ENCODE data around the gene ANXA2. TPM values are rescaled to one million over a fixed set of nuclear protein-coding genes. Genes with fewer than 3 reads are reported as not detected.

Gene ANXA2
- total RNA-seq, 1 donor from 2014 or later, result 2,658 TPM

DNA sequence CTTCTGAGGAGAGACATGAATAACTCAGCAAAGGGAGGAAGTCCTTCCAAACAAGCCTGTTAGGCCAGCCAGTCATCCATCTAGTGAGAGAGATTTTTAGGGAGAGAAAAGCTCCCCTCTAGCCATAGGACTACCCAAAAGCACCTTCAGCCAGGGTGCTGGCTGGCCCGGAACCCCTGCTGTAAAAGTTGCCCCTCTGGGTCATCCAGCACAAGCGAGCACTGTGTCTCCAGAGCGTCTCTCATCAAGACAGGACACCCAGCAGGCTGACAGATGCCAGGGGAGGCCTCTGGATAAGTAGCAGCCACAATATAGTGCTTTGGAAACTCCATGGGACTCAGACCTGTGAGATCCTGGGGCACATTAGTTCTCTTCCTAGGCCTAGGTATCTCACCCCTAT is 24.5 kb downstream of the ANXA2 start:
- no peak overlapping the region for H3K4me3 ChIP-seq (ENCODE audit: low read depth, low read length)
- H3K27me3 ChIP-seq (ENCODE audit: control insufficient read depth, insufficient read depth, low read length), result no peaks in the 10 kb centered on the region
- TF ChIP-seq, protein P1, sequence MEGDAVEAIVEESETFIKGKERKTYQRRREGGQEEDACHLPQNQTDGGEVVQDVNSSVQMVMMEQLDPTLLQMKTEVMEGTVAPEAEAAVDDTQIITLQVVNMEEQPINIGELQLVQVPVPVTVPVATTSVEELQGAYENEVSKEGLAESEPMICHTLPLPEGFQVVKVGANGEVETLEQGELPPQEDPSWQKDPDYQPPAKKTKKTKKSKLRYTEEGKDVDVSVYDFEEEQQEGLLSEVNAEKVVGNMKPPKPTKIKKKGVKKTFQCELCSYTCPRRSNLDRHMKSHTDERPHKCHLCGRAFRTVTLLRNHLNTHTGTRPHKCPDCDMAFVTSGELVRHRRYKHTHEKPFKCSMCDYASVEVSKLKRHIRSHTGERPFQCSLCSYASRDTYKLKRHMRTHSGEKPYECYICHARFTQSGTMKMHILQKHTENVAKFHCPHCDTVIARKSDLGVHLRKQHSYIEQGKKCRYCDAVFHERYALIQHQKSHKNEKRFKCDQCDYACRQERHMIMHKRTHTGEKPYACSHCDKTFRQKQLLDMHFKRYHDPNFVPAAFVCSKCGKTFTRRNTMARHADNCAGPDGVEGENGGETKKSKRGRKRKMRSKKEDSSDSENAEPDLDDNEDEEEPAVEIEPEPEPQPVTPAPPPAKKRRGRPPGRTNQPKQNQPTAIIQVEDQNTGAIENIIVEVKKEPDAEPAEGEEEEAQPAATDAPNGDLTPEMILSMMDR (IDR thresholded peaks at IDR 0.05; ENCODE audit: insufficient read depth, low read length, poor library complexity, severe bottlenecking), result no peak
- DNase-seq (ENCODE audit: low read depth), result no peak
- H3K36me3 ChIP-seq (ENCODE audit: control insufficient read depth, insufficient read depth, low read length), result peaks cover 13% of the 10 kb centered on the region

DNA sequence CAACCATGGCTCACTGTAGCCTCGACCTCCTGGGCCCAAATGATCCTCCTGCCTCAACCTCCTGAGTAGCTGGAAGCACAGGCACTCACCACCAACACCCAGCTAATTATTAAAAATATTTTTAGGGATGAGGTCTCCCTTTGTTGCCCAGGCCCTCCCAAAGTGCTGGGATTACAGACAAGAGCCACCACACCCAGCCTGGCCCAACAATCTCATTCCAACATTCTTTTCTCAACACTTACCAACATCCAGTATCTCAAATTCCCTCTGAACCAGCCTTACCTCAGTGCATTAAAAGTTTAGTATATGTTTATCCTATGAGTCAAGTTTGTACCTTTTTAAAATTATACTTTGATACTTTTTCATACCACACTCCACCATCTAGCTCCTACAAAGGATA is 25.0 kb downstream of the ANXA2 start:
- Histone ChIP-seq H3K27me3 (ENCODE audit: control insufficient read depth, insufficient read depth, low read length) (no peaks in the 10 kb centered on the region), H3K4me3 (ENCODE audit: low read depth, low read length) (no peak overlapping the region), H3K36me3 (ENCODE audit: control insufficient read depth, insufficient read depth, low read length) (peaks cover 12% of the 10 kb centered on the region)
- no peak for DNase-seq (ENCODE audit: low read depth)
- TF ChIP-seq, protein P1 (IDR thresholded peaks at IDR 0.05; ENCODE audit: insufficient read depth, low read length, poor library complexity, severe bottlenecking), result no peak

DNA sequence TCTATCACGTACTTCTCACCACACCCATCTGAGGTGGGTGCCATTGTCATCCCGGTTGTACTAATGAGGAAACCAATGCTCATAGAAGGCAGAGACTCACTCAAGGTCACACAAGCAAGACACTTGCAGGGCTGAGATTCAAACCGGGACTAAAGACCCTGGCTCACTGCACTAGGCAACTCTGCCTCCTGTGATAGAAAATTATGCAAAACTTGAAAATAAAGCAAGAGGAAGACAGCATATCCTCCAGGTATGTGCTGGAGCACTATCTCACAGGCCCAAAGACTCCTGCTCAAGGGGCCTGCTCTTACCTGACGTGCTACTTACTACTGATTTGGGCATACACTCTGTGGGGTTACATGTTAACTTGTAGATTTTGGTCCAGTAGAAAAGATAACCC is 25.6 kb downstream of the ANXA2 start:
- DNase-seq (ENCODE audit: low read depth), result no peak
- H3K4me3 ChIP-seq (ENCODE audit: low read depth, low read length), result no peak overlapping the region
- TF ChIP-seq, protein P1 (IDR thresholded peaks at IDR 0.05; ENCODE audit: insufficient read depth, low read length, poor library complexity, severe bottlenecking), result no peak
- no peaks in the 10 kb centered on the region for H3K27me3 ChIP-seq (ENCODE audit: control insufficient read depth, insufficient read depth, low read length)
- peaks cover 12% of the 10 kb centered on the region for H3K36me3 ChIP-seq (ENCODE audit: control insufficient read depth, insufficient read depth, low read length)

DNA sequence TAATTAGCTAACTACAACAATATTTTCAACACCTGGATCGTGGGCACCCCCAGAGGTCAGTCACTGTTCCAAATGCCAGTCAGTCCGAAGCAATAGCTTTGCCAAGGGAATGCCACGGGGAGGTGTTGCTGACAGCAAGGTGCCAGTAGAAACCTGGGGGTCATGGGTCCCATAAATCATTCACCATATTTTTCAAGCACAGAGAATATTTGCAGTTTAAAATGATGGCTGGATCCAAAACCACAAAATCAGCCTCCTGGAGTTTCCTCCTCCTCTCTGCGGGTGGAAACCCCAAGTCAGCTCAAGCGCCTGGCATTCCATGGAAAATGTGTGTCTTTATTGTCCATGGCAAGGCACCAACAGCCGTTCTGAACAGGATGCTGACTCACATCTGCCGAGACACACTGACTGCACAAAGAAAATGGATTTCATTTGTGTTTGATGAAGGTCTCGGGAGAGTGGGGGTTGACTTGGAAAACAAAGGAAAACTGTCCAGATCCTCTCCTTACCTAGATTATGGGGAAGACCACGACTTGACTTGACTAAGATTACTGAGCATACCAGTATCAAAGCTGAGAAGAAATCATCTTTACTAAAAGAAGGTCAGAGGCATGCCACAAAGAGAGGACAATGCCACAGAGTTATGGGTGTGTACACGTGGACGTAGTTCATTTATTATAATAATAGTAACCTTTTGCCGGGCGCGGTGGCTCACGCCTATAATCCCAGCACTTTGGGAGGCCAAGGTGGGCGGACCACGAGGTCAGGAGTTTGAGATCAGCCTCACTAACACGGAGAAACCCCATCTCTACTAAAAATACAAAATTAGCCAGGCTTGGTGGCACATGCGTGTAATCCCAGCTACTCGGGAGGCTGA is 26.4 kb downstream of the ANXA2 start:
- TF ChIP-seq, protein P1 (IDR thresholded peaks at IDR 0.05; ENCODE audit: insufficient read depth, low read length, poor library complexity, severe bottlenecking), result no peak
- no peak overlapping the region for H3K4me3 ChIP-seq (ENCODE audit: low read depth, low read length)
- DNase-seq (ENCODE audit: low read depth), result peak; percentile 94
- H3K36me3 ChIP-seq (ENCODE audit: control insufficient read depth, insufficient read depth, low read length), result peaks cover 9% of the 10 kb centered on the region
- no peaks in the 10 kb centered on the region for H3K27me3 ChIP-seq (ENCODE audit: control insufficient read depth, insufficient read depth, low read length)

DNA sequence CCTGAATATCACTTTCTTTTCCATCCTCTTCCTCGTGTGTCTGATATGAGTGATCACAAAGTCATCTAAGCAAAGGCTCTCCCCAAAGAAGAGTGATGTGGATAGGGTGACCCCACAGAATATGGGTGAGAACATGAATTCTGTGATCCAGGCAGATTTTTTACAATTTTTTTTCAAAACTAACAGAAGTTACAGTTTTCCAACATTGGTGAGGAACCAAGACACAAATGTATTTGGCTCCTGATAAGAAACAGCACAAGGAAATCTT is 27.0 kb downstream of the ANXA2 start:
- Histone ChIP-seq H3K4me3 (ENCODE audit: low read depth, low read length) (no peak overlapping the region), H3K27me3 (ENCODE audit: control insufficient read depth, insufficient read depth, low read length) (no peaks in the 10 kb centered on the region), H3K36me3 (ENCODE audit: control insufficient read depth, insufficient read depth, low read length) (peaks cover 9% of the 10 kb centered on the region)
- TF ChIP-seq, protein P1 (IDR thresholded peaks at IDR 0.05; ENCODE audit: insufficient read depth, low read length, poor library complexity, severe bottlenecking), result no peak
- DNase-seq (ENCODE audit: low read depth), result no peak

Data from kidney epithelial cell (primary cell).